GM10266 (cell line): ENCODE measurements around the gene TMEM50B.

Experiments used
- DNase-seq: peaks from one replicate; pipeline ENCODE4 v3.0.0; 2012; ENCODE audit errors: extremely low spot score
- TF ChIP-seq, protein P1 (sequence below): IDR thresholded peaks from 2 replicates; pipeline ENCODE4 v1.5.1; 2012; ENCODE audit warnings: mild to moderate bottlenecking, low read depth; ENCODE audit not compliant: control insufficient read depth, insufficient read depth; ENCODE audit errors: missing control alignments

TMEM50B gene

DNA sequence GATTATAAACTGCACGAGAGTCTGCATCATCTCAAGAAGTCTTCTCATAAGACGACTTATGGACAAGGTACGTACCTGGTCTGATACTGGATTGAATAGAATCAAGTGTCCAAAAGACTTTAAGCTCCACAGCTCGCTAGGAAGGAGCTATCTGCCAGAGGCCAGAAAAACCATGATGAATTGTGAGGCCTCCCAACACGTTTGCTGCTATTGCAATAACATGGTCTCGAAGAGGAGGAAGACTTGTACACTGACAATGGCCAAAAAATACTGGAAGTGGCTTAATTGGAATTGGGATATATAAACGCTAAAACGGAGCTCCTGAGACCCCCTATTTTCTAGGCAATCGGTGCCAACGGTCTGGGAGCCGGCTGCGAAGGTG is 11.2 kb upstream of the TMEM50B start:
- TF ChIP-seq, protein P1, sequence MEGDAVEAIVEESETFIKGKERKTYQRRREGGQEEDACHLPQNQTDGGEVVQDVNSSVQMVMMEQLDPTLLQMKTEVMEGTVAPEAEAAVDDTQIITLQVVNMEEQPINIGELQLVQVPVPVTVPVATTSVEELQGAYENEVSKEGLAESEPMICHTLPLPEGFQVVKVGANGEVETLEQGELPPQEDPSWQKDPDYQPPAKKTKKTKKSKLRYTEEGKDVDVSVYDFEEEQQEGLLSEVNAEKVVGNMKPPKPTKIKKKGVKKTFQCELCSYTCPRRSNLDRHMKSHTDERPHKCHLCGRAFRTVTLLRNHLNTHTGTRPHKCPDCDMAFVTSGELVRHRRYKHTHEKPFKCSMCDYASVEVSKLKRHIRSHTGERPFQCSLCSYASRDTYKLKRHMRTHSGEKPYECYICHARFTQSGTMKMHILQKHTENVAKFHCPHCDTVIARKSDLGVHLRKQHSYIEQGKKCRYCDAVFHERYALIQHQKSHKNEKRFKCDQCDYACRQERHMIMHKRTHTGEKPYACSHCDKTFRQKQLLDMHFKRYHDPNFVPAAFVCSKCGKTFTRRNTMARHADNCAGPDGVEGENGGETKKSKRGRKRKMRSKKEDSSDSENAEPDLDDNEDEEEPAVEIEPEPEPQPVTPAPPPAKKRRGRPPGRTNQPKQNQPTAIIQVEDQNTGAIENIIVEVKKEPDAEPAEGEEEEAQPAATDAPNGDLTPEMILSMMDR = no peak
- DNase-seq = no peak

DNA sequence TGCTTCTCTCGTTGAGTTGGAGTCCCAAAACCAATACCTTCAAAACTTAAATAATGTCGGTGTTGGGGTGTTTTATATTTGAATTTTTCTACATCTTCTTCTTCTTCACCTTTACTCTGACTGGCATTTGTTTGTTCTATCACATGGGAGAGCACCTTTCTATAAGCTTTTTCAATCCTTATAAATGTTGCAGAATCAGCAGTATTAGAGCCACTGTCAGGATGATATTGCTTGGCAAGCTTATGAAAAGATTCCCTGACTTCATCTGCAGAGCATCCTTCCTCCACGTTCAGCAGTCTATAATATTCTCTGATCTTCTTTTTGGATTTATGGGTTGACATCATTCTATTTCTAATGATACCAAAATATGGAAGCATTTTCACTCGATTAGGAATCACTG is 9.2 kb upstream of the TMEM50B start:
- DNase-seq = no peak
- TF ChIP-seq, protein P1 = no peak

DNA sequence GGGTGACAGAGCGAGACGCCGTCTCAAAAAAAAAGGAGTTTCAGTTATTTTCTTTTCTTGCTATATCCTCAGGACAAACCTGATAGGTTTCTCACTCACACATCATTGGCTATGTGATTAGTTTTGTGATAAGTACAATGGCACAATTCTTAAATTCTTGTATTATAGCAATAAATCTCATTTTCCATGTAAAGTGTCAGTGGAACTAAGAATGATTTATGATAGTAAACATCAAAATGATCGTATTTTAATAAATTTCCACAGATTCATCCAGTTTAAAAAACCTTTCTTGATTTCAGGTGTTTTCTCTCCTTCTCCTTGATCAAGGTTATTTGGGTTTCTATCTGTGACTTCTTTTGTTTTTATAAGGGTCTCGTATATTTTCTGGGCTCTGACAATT is 8.2 kb upstream of the TMEM50B start:
- TF ChIP-seq, protein P1 = no peak
- DNase-seq = no peak

DNA sequence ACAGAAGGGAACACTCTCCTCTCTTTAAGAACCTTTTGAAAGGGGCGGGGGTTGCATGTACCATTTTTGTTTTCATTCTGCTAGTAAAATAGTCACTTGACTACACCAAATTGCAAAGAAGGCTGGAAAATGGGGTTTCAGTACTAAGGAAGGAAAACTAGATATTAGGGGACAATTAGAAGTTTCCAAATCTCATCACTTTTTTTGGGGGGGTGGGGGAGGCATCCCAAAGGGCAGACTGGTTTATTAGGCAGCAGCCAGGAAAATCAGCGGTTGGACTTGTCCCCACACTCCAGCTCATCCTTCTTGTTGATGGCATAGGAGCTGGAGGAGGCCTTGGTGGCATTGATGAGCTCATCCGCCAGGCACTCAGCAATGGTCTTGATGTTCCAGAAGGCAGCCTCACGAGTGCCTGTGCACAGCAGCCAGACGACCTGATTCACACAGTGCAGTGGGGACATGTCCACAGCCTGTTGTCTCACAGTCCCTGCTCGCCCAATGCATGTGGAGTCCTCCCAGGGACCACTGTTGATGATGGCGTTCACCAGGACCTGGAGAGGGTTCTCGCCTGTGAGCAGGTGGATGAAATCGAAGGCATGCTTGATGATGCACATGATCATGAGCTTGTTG is 1.7 kb upstream of the TMEM50B start:
- DNase-seq = no peak
- TF ChIP-seq, protein P1 = no peak

DNA sequence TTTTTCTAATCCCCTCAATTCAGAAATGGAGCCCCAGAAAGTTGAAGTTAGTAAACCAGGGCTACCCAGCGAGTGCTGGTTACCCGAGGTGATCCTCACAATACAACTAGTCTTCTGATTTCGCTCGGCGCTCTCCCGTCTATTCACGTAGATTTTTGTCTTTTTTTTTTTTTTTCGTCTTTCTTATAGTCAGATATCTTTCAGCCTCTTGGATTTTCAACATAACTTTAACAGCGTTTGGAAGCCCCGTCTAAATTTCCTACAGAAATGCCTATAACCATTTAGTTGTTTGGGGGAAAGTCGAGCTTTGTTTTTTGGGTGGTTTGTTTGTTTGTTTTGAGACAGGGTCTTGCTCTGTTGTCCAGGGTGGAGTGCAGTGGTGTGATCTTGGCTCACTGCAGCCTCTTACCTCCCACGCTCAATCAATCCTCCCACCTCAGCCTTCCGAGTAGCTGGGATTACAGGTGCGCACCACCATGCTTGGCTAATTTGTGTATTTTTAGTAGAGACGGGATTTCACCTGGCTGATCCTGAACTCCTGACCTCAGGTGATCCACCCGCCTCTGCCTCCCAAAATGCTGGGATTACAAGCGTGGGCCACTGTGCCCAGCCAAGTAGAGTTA is 818 bp upstream of the TMEM50B start:
- TF ChIP-seq, protein P1 = no peak

DNA sequence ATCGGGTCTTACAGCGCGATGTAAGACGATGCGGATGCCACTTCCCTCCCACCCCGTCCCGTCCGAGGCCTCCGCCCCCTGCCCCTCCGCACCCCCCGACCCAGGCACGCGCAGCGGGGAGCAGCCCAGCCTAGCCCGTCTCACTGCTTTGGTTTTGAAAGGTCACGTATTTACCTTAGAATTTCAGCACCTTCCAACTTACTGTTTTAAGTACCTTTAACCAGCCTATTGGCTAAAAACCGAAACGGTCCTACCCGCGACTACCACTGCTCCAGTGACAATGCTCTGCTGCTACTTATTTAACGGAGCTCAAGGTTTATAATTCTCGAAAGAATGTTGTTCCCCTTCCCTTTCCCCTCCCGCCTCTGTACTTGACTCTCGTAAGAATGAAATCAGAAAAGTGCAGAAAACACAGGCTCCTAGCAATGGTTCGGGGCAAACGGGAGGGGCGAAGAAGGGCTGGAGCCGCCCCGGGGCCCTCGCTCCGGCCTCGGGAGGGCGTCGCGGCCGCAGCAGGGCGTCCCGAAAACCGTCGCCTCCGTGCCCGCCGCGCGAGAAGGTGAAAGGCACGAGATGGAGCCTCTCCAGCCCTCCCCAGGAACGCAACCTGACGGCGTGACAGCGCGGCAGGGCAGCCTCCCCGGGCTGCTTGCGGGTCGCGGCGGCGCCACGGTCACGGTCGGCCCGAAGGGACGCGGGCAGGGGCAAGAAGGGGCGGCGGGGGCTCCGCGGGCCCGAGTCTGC is 667 bp downstream of the TMEM50B start:
- peak; percentile 62 for DNase-seq
- TF ChIP-seq, protein P1 = peak; percentile 36

More for the DNA sequence above, 818 bp upstream of the TMEM50B start:
- no peak for DNase-seq

DNA sequence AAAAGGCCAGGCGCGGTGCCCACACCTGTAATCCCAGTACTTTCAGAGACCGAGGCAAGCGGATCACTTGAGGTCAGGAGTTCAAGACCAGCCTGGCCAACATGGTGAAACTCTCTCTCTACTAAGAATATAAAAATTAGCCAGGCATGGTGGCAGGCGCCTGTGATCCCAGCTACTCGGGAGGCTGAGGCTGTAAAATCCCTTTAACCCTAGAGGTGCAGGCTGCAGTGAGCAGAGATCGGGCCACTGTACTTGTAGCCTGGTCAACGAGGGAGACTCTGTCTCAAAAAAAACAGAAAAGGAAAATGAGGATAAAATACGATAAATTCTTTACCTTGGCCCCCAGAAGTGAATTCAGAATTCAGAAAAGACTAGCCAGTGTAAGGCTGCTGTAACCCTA is 1.6 kb downstream of the TMEM50B start:
- no peak for DNase-seq
- TF ChIP-seq, protein P1 = no peak
